Left ventricle myocardium inferior (tissue), 1 donor: ENCODE data around the gene QRICH2. TPM values are rescaled to one million over a fixed set of nuclear protein-coding genes. Genes with fewer than 3 reads are reported as not detected.

ENCODE experiments used
- DNase-seq: peaks from one replicate; pipeline ENCODE4 v3.0.0-alpha.2; 2020
- H3K27ac ChIP-seq: fragments of 200-600 bp; replicated peaks from 2 replicates; pipeline ENCODE4 v1.8.0; 2021
- H3K27me3 ChIP-seq: fragments of 200-600 bp; 2 replicates; pipeline ENCODE4 v1.8.0; 2021; ENCODE audit warnings: low read depth
- H3K36me3 ChIP-seq: fragments of 200-600 bp; 2 replicates; pipeline ENCODE4 v1.8.0; 2021
- H3K4me1 ChIP-seq: fragments of 200-600 bp; 2 replicates; pipeline ENCODE4 v1.8.0; 2021
- H3K4me3 ChIP-seq: fragments of 200-600 bp; 2 replicates; pipeline ENCODE4 v1.8.0; 2021; ENCODE audit warnings: mild to moderate bottlenecking, moderate library complexity
- H3K9me3 ChIP-seq: fragments of 200-600 bp; replicated peaks from 2 replicates; pipeline ENCODE4 v1.8.0; 2021
- CTCF ChIP-seq: fragments of 200-600 bp; IDR thresholded peaks from 2 replicates; pipeline ENCODE4 v1.8.0; 2021; ENCODE audit warnings: antibody characterized with exemption, mild to moderate bottlenecking, borderline replicate concordance
- intact Hi-C: fragments of 100-400 bp; cut with micrococcal nuclease; formaldehyde crosslinking; loops from one replicate; pipeline ENCODE4 v1.11.0; 2022
- total RNA-seq: library from RNA; stranded (reverse); fragmentation: NEBNext Ultra II Directional; extraction: Animal tissue kit (Norgen Biotek cat#: 25700); gene quantifications from one replicate; pipeline ENCODE4 v1.2.1, GENCODE V29; 2021
- donor health status: DM: no; HTN: yes; CAD: no; lungs with severe emphysema.

Gene QRICH2
- total RNA-seq, 1 donor from 2014 or later: 2.4 TPM

DNA sequence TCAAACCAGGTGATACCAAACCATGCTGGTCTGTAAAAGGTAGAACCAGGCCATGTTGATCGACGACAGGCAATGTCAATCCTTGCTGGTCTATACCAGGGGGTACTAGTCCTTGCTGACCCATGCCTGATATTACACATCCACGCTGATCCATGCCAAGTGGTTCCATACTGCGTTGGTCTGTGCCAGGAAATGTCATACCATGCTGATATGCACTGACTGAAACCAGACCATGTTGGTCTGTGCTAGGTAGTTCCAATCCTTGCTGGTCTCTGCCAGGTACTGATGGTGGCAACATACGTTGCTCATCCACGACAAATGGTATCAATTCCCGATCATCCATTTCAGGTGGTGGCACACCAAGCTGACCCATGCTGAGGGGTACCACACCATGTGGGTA, 15.0 kb downstream of the QRICH2 start:
- Histone ChIP-seq H3K27ac (no peak overlapping the region), H3K9me3 (no peaks in the 10 kb centered on the region), H3K4me3 (no peak overlapping the region), H3K36me3 (peaks cover 2% of the 10 kb centered on the region), H3K4me1 (peaks cover 26% of the 10 kb centered on the region), H3K27me3 (no peaks in the 10 kb centered on the region)
- no peak for TF ChIP-seq CTCF
- intact Hi-C loops: no loop called here
- no peak for DNase-seq

GRCh38 chr17:76292567-76292966, 15.5 kb downstream of the QRICH2 start:
- intact Hi-C loops: no loop called here
- DNase-seq: no peak
- Histone ChIP-seq H3K27ac (no peak overlapping the region), H3K27me3 (no peaks in the 10 kb centered on the region), H3K4me3 (no peak overlapping the region), H3K36me3 (peaks cover 2% of the 10 kb centered on the region), H3K4me1 (peaks cover 26% of the 10 kb centered on the region), H3K9me3 (no peaks in the 10 kb centered on the region)
- no peak for TF ChIP-seq CTCF

GRCh38 chr17:76281573-76282371, 26.3 kb downstream of the QRICH2 start:
- H3K36me3 ChIP-seq: no peaks in the 10 kb centered on the region
- no peak overlapping the region for H3K4me3 ChIP-seq
- TF ChIP-seq CTCF: no peak
- intact Hi-C loops: no loop called here
- peak; percentile 37 for DNase-seq
- no peaks in the 10 kb centered on the region for H3K9me3 ChIP-seq
- no peaks in the 10 kb centered on the region for H3K27me3 ChIP-seq
- H3K27ac ChIP-seq: peak overlapping the region; percentile 48
- peaks cover 20% of the 10 kb centered on the region for H3K4me1 ChIP-seq

GRCh38 chr17:76280650-76281049, 27.4 kb downstream of the QRICH2 start:
- no peak for DNase-seq
- Histone ChIP-seq H3K36me3 (no peaks in the 10 kb centered on the region), H3K4me1 (peaks cover 20% of the 10 kb centered on the region), H3K27me3 (no peaks in the 10 kb centered on the region), H3K9me3 (no peaks in the 10 kb centered on the region), H3K4me3 (no peak overlapping the region), H3K27ac (no peak overlapping the region)
- no peak for TF ChIP-seq CTCF
- intact Hi-C loops: no loop called here

DNA sequence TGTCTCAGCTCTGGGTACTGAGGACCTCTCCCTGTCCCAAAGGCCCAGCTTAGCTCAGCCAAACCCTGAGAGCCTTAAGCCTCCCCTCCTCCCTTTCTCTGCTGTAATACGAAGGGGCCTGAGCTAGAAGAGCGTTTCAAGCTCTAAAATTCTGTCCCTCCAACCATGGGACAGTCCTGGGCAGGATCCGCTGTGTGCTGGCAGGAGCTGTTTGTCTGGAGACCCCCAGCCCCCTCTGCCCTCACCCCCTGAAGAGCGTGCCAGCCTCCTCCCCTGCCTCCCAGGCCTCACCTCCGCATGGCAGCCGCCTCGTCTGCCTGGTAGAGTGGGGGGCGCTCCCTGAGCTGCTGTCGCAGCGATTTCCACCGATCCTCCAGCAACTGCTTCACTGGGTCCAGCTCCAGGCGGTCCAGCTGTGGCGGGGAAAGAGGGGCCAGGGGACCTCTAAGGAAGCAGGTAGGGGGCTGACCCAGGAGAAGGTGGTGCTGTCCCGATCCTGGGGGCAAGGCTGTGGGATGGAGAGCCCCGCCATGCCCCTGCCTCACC, 28.3 kb downstream of the QRICH2 start:
- Histone ChIP-seq H3K27me3 (no peaks in the 10 kb centered on the region), H3K4me1 (peaks cover 20% of the 10 kb centered on the region), H3K9me3 (no peaks in the 10 kb centered on the region), H3K36me3 (no peaks in the 10 kb centered on the region), H3K27ac (no peak overlapping the region), H3K4me3 (no peak overlapping the region)
- intact Hi-C loops: loop anchor here (5.0 to 10.0 kb wide), 2 partner anchors 95 to 158 kb away; no protein-coding TSS in a partner anchor
- DNase-seq: no peak
- TF ChIP-seq CTCF: peak; percentile 6
